ENCODE data around the gene TET3. TPM values are rescaled to one million over a fixed set of nuclear protein-coding genes. Genes with fewer than 3 reads are reported as not detected.
A peak's percentile ranks its signal among the peaks of the same experiment; 100 is the strongest.

TET3 gene
- total and polyA plus RNA-seq, 2 of the 8 experiments (the other 6 are each of a cell fraction or from before 2014, with no cell fraction given) = 4.5 to 21.1 TPM

DNA sequence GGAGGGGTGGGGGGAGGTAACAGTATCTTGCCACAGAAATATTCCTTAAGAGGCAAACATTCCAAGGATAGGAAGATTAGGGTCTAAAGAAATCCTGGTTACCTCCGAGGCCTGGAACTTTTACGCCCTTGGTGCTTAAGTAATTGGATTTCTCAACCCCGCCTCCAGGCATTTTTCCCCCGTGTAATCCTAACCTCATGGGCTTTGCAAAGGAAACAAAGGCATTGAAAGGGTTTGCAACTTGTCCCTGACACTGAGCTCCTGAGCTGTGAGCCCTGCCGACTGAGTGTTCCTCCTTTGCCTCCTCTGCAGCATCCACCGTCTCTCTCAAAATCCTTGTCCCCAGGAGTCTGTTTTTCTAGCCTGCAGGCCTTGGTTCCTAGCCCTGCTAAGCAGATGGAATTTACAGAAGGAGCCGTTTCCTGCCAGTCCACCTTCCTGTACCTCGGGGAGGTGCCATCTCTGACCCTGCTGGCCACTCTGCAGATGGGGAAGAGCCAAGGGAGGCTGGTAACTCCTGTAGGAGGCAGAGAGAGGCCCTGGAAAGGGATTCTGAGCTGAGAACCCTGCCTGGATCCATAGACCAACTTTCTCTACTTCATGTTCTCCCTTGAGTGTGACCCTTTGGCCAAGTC is 24.2 kb downstream of the TET3 start:
- 85% methylated on average over 8 of the region's 8 CpGs; no CpG with 5 or more reads in 1 of the 2 experiments for WGBS, 2 experiments (ENCODE audit: extremely low coverage in 1 of 2, insufficient coverage in 1 of 2, insufficient read length in 1 of 2, insufficient replicate concordance in 2 of 2, low coverage in 1 of 2, low lambda C conversion rate in 2 of 2, missing lambda C conversion rate in 1 of 2)
- POLR2A ChIA-PET (ENCODE audit: partially characterized antibody) = interaction anchor here (1.0 to 11.4 kb wide), 7 partner anchors 8 to 190 kb away, joined by 3 to 94 read pairs (median 3); partner anchors contain the start of genes MTHFD2 and TET3
- Histone ChIP-seq H3K23me2 (ENCODE audit: low read depth, low read length) (no peaks in the 10 kb centered on the region), H3K18ac (ENCODE audit: extremely low read depth, low read length) (no peak overlapping the region), H3K4me2 (ENCODE audit: insufficient read depth in 1 of 2, low read depth in 2 of 2, low read length in 2 of 2) (peak overlapping the region; percentile 14 to 37; a peak in 1 of 4 replicates), H3K9me3 (ENCODE audit: insufficient read depth in 2 of 2, low read depth in 1 of 2, low read length in 1 of 2) (no peaks in the 10 kb centered on the region), H3K4ac (replicated peaks; ENCODE audit: insufficient read length, low read depth, low read length) (no peak overlapping the region), H2BK12ac (ENCODE audit: low read depth, low read length) (no peak overlapping the region; the same call in 1 of the 2 replicates), H3K27me3 (replicated peaks in 1 of 4; ENCODE audit: control insufficient read depth in 3 of 4, extremely low read depth in 1 of 4, insufficient read depth in 3 of 4, low read length in 3 of 4) (no peaks in the 10 kb centered on the region), H4K20me1 (replicated peaks in 1 of 2; ENCODE audit: control insufficient read depth in 1 of 2, insufficient read depth in 2 of 2, low read length in 2 of 2) (peaks cover 7 to 16% of the 10 kb centered on the region in 2 experiments), H3K36me3 (ENCODE audit: control insufficient read depth in 2 of 4, insufficient read depth in 4 of 4, low read length in 3 of 4) (peaks cover 0 to 4% (median 0%) of the 10 kb centered on the region in 4 experiments; a peak in 1 of 8 replicates), H3K79me1 (ENCODE audit: low read depth, low read length) (peaks cover 36% of the 10 kb centered on the region), H4K91ac (replicated peaks; ENCODE audit: insufficient read length, low read length) (no peak overlapping the region), H3K4me3 (ENCODE audit: extremely low read depth in 1 of 4, insufficient read depth in 2 of 4, low read depth in 3 of 4, low read length in 4 of 4) (no peak overlapping the region), H4K8ac (ENCODE audit: extremely low read depth, insufficient read depth, low read length) (peak overlapping the region; percentile 5; the same call in 1 of the 2 replicates), H3K23ac (ENCODE audit: insufficient read length) (no peak overlapping the region), H2BK15ac (ENCODE audit: low read length) (no peak overlapping the region), H3K79me2 (ENCODE audit: control insufficient read depth in 1 of 2, insufficient read depth in 2 of 2, low read length in 2 of 2) (peaks cover 0 to 85% of the 10 kb centered on the region in 2 experiments; a peak in 2 of 4 replicates), H2AK5ac (ENCODE audit: low read depth, low read length) (no peak overlapping the region), H2BK5ac (ENCODE audit: low read depth, low read length) (no peak overlapping the region), H3K56ac (replicated peaks; ENCODE audit: insufficient read length, low read depth, low read length) (no peak overlapping the region), H3K14ac (ENCODE audit: insufficient read length) (no peak overlapping the region), H2BK120ac (replicated peaks; ENCODE audit: low read depth, low read length) (no peak overlapping the region), H2AFZ (ENCODE audit: low read length) (no peak overlapping the region), H3K27ac (ENCODE audit: low read depth, low read length) (no peak overlapping the region), H2BK20ac (ENCODE audit: low read length) (no peak overlapping the region), H3K9ac (replicated peaks in 1 of 4; ENCODE audit: extremely low read depth in 1 of 4, low read depth in 3 of 4, low read length in 3 of 4) (no peak overlapping the region), H4K5ac (ENCODE audit: insufficient read length, low read depth, low read length) (no peak overlapping the region), H3K4me1 (replicated peaks in 1 of 4; ENCODE audit: control insufficient read depth in 3 of 4, insufficient read depth in 4 of 4, low read length in 3 of 4) (peaks cover 9 to 36% (median 20%) of the 10 kb centered on the region in 4 experiments)
- DNase-seq (ENCODE audit: low read depth in 1 of 2, low spot score in 2 of 2) (no peak), FAIRE-seq (no peak)
- no peak for TF ChIP-seq GTF2F1 (IDR thresholded peaks at IDR 0.05; ENCODE audit: borderline replicate concordance, low read depth, low read length)
- CTCF ChIA-PET (ENCODE audit: partially characterized antibody) = interaction anchor here (0.9 to 1.1 kb wide), 3 partner anchors 33 to 88 kb away, joined by 3 read pairs; no protein-coding TSS in a partner anchor

Data from H1 (cell line).